GM19438 (cell line): ENCODE results near the gene CFAP74.
"Not testable (repeated sequence)": the region's sequence is repeated elsewhere in the genome, so short reads cannot be mapped to it uniquely, and the experiment has no call there.

Experiments
- ATAC-seq: cut with Tn5 transposase; IDR thresholded peaks from one replicate; pipeline ENCODE4 v1.9.1; 2021; ENCODE audit warnings: low read depth; ENCODE audit not compliant: unreplicated experiment

The CFAP74 gene

DNA sequence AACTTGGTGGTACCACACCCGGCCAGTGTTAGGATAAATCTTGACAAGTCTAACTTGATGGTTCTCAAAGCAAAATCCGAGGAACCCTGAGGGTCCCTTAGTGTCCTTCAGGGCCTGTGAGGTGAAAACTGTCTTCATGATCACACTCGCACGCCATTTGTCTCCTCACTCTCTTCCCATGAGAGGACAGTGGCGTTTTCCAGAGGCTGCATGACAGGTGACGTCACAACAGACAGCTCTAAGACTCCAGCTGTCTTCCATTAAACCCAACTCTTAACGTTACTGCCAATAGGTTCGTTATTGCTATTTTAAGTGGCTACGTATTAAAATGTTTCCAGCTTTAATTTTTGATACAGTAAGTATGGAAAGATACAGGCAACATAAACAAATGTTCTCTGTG, 13.8 kb downstream of the CFAP74 start:
- no peak for ATAC-seq

- no peak for ATAC-seq
Measured at GRCh38 chr1:1989102-1989542, 14.5 kb downstream of the CFAP74 start.

GRCh38 chr1:1988061-1988945, 15.3 kb downstream of the CFAP74 start:
- no peak for ATAC-seq

GRCh38 chr1:1987142-1987510, 16.5 kb downstream of the CFAP74 start:
- no peak for ATAC-seq

GRCh38 chr1:1986451-1987141, 17.0 kb downstream of the CFAP74 start:
- no peak for ATAC-seq

GRCh38 chr1:1985375-1986050, 18.1 kb downstream of the CFAP74 start:
- ATAC-seq = no peak

DNA sequence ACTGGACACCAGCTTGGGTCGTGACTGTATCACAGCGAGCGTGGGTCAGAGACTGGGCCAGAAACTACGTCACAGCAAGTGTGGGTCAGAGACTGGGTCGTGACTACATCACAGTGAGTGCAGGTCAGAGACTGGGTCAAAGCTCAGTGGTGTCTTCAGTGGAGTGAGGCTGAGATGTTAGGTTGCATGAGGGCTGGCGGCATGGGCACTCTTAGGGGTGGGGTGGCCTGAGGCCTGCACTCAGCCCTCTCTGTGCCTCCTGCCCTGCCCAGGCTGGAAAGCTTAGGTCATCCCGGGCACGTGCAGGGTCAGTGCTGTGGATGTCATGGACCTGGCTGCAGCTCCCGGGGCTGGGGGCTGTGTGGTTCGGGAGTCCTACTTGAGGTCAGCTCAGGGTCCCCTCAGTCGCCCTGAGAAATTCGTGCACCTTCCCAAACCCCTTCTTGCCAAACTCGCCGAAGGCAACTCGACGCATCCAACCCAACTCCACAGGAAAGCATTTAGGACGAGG, 19.0 kb downstream of the CFAP74 start:
- no peak for ATAC-seq

GRCh38 chr1:1982379-1983232, 21.0 kb downstream of the CFAP74 start:
- no peak for ATAC-seq

GRCh38 chr1:1981631-1982327, 21.8 kb downstream of the CFAP74 start:
- ATAC-seq = not testable (repeated sequence)

- ATAC-seq = no peak
Measured at GRCh38 chr1:1981142-1981500, 22.5 kb downstream of the CFAP74 start.

- ATAC-seq = no peak
Measured at GRCh38 chr1:1980467-1981141, 23.0 kb downstream of the CFAP74 start.

DNA sequence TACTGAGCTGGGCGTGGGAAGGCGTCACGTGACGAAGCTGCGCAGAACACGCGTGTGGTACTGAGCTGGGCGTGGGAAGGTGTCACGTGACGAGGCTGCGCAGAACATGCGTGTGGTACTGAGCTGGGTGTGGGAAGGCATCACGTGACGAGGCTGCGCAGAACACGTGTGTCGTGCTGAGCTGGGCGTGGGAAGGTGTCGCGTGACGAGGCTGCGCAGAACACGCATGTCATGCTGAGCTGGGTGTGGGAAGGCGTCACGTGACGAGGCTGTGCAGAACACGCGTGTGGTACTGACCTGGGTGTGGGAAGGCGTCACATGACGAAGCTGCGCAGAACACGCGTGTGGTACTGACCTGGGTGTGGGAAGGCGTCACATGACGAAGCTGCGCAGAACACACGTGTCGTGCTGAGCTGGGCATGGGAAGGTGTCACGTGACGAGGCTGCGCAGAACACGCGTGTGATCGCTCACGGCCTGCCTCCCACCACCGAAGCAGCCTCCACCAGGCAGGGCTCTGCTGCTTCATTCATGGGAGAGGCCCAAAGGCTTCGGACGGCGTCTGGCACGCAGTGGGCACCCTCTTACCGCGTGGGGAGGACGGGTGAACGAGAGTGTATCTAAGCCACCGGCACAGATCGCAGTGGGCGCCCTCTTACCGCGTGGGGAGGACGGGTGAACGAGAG, 24.0 kb downstream of the CFAP74 start:
- ATAC-seq = no peak

DNA sequence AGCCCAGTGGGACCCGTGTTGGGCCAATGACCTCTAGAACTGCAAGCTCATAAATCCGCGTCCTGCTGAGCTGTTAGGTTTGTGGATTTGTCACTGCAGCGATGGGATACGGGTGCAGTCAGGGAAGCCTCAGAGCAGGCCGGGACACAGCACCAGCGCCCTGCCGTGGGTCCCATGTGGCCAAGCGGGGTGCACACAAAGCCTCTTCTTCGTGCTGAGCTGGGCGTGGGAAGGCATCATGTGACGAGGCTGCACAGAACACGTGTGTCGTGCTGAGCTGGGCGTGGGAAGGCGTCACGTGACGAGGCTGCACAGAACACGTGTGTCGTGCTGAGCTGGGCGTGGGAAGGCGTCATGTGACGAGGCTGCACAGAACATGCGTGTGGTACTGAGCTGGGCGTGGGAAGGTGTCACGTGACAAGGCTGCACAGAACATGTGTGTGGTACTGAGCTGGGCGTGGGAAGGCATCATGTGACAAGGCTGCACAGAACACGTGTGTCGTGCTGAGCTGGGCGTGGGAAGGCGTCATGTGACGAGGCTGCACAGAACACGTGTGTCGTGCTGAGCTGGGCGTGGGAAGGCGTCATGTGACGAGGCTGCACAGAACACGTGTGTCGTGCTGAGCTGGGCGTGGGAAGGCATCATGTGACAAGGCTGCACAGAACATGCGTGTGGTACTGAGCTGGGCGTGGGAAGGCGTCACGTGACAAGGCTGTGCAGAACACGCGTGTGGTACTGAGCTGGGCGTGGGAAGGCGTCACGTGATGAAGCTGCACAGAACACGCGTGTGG, 24.7 kb downstream of the CFAP74 start:
- ATAC-seq = not testable (repeated sequence)

- ATAC-seq = no peak
Measured at GRCh38 chr1:1978108-1978507, 25.5 kb downstream of the CFAP74 start.

GRCh38 chr1:1976031-1976430, 27.6 kb downstream of the CFAP74 start:
- no peak for ATAC-seq

GRCh38 chr1:1975535-1975934, 28.1 kb downstream of the CFAP74 start:
- no peak for ATAC-seq

GRCh38 chr1:1974834-1975233, 28.8 kb downstream of the CFAP74 start:
- no peak for ATAC-seq
